ENCODE results near the gene SKAP1. TPM values are rescaled to one million over a fixed set of nuclear protein-coding genes. Genes with fewer than 3 reads are reported as not detected.

The SKAP1 gene
- total and polyA plus RNA-seq, 10 donors, result 11.5 to 28.9 (median 20.5) TPM

DNA sequence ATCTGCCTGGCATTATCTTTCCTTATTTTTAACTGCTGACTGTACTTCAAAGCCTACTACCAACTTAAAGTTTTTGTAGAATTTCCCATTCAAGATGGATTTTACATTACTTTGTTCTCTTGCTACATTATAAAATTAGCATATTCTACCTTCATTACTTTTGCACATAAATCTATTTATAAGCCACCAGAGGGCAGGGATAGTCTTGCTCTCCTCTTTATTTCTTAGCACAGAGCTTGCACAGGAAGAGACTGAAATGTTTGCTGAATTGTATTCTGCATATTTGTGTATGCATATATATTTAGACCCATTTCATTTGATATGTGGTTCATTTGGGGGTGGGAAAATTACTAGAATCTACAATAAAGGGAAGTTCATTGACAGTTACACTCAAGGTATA, 108.0 kb downstream of the SKAP1 start:
- no peak for TF ChIP-seq POLR2AphosphoS5 (IDR thresholded peaks at IDR 0.05)
- intact Hi-C loops (cut with DNase I; ENCODE audit: low total_unique reads), result no loop called here
- H3K4me3 ChIP-seq, result no peak overlapping the region
- H3K36me3 ChIP-seq, result no peaks in the 10 kb centered on the region
- no peak overlapping the region for H3K27ac ChIP-seq
- no peaks in the 10 kb centered on the region for H3K9me3 ChIP-seq
- H3K4me1 ChIP-seq, result no peaks in the 10 kb centered on the region
- no peak for DNase-seq
- peaks cover 0 to 11% (median 0%) of the 10 kb centered on the region in 7 donors for H3K27me3 ChIP-seq (replicated peaks in 1 of 7)

GRCh38 chr17:48317732-48318131, 112.3 kb downstream of the SKAP1 start:
- DNase-seq, result no peak
- Histone ChIP-seq H3K4me3 (no peak overlapping the region), H3K27ac (no peak overlapping the region), H3K27me3 (replicated peaks in 1 of 7) (peaks cover 0 to 28% (median 3%) of the 10 kb centered on the region in 7 donors), H3K4me1 (no peaks in the 10 kb centered on the region), H3K36me3 (no peaks in the 10 kb centered on the region), H3K9me3 (no peaks in the 10 kb centered on the region)
- intact Hi-C loops (cut with DNase I; ENCODE audit: low total_unique reads), result no loop called here
- WGBS, 5 donors, result 88 to 100% (median 91%) methylated on average over 1 of the region's 1 CpG
- TF ChIP-seq POLR2A (IDR thresholded peaks at IDR 0.05) (no peak), CTCF (IDR thresholded peaks at IDR 0.05 in 8 of 11, conservative IDR thresholded peaks at IDR 0.05 in 3 of 11) (no peak), POLR2AphosphoS5 (IDR thresholded peaks at IDR 0.05) (no peak)

DNA sequence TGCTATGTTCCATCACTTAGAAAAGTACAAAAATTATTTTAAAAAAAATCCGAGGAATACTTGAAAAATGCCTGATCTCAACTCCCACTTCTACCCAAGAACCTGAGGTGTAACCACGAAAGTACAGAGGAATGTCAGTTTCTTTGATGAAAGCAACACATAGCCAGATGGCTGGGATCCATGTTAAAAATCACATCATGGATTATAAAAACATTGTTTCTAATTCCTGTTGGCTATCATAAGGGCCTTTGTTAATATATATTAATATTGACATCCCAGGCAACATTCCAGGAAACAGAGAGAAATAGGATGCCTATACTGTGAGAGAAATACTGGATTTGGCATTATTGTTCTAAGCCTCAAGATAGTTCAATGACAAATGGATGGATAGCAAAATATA, 115.3 kb downstream of the SKAP1 start:
- H3K27me3 ChIP-seq (replicated peaks in 1 of 7), result peaks cover 0 to 50% (median 12%) of the 10 kb centered on the region in 7 donors
- H3K9me3 ChIP-seq, result no peaks in the 10 kb centered on the region
- H3K4me1 ChIP-seq, result no peaks in the 10 kb centered on the region
- H3K36me3 ChIP-seq, result no peaks in the 10 kb centered on the region
- TF ChIP-seq POLR2A (IDR thresholded peaks at IDR 0.05) (no peak), CTCF (IDR thresholded peaks at IDR 0.05 in 8 of 11, conservative IDR thresholded peaks at IDR 0.05 in 3 of 11) (no peak), POLR2AphosphoS5 (IDR thresholded peaks at IDR 0.05) (no peak)
- no peak overlapping the region for H3K4me3 ChIP-seq
- H3K27ac ChIP-seq, result no peak overlapping the region
- 68 to 85% (median 76%) methylated on average over 2 of the region's 2 CpGs for WGBS, 5 donors
- no peak for DNase-seq
- intact Hi-C loops (cut with DNase I; ENCODE audit: low total_unique reads), result no loop called here

GRCh38 chr17:48313096-48313755, 116.8 kb downstream of the SKAP1 start:
- intact Hi-C loops (cut with DNase I; ENCODE audit: low total_unique reads), result no loop called here
- 61 to 88% (median 77%) methylated on average over 8 of the region's 8 CpGs for WGBS, 5 donors
- H3K27me3 ChIP-seq (replicated peaks in 1 of 7), result peaks cover 0 to 51% (median 9%) of the 10 kb centered on the region in 7 donors
- DNase-seq, result no peak
- H3K4me1 ChIP-seq, result peaks cover 0 to 4% (median 0%) of the 10 kb centered on the region in 6 donors
- no peak overlapping the region for H3K4me3 ChIP-seq
- H3K9me3 ChIP-seq, result no peaks in the 10 kb centered on the region
- TF ChIP-seq POLR2AphosphoS5 (IDR thresholded peaks at IDR 0.05) (no peak), POLR2A (IDR thresholded peaks at IDR 0.05) (no peak), CTCF (IDR thresholded peaks at IDR 0.05 in 8 of 11, conservative IDR thresholded peaks at IDR 0.05 in 3 of 11) (no peak)
- no peaks in the 10 kb centered on the region for H3K36me3 ChIP-seq
- H3K27ac ChIP-seq, result no peak overlapping the region
